Measurements from ENCODE around the gene HLA-DQA1. TPM values are rescaled to one million over a fixed set of nuclear protein-coding genes. Genes with fewer than 3 reads are reported as not detected.

HLA-DQA1 gene
- polyA plus RNA-seq, 5 donors: 4.0 to 8.7 (median 4.4) TPM

Other genes with a start within 250 kb of the HLA-DQA1 start
- 1 to 10 TPM in 3 of 5 donors, under 1 TPM in 2; 0.78 to 2.1 (median 1.7) TPM for gene BTNL2, start 230.2 kb upstream of the HLA-DQA1 start, polyA plus RNA-seq (ENCODE audit: insufficient read depth in 1 of 5, insufficient read length in 5 of 5, low replicate concordance in 1 of 5)
- gene HLA-DRA, start 197.5 kb upstream of the HLA-DQA1 start, polyA plus RNA-seq (ENCODE audit: insufficient read depth in 1 of 5, insufficient read length in 5 of 5, low replicate concordance in 1 of 5): 10 to 100 TPM; 50.0 to 79.3 (median 62.3) TPM
- gene HLA-DRB5, start 107.1 kb upstream of the HLA-DQA1 start, polyA plus RNA-seq (ENCODE audit: insufficient read depth in 1 of 5, insufficient read length in 5 of 5, low replicate concordance in 1 of 5): 10 to 100 TPM in 1 of 5 donors, 1 to 10 TPM in 4; 4.8 to 25.6 (median 6.4) TPM
- gene HLA-DRB1, start 47.6 kb upstream of the HLA-DQA1 start, polyA plus RNA-seq (ENCODE audit: insufficient read depth in 1 of 5, insufficient read length in 5 of 5, low replicate concordance in 1 of 5): 10 to 100 TPM in 4 of 5 donors, 1 to 10 TPM in 1; 9.7 to 33.9 (median 21.7) TPM
- 10 to 100 TPM in 1 of 5 donors, 1 to 10 TPM in 4; 2.9 to 11.2 (median 4.4) TPM for gene HLA-DQB1, start 29.3 kb downstream of the HLA-DQA1 start, polyA plus RNA-seq (ENCODE audit: insufficient read depth in 1 of 5, insufficient read length in 5 of 5, low replicate concordance in 1 of 5)
- 1 to 10 TPM in 4 of 5 donors, under 1 TPM in 1; 0.45 to 2.0 (median 1.2) TPM for gene HLA-DQA2, start 104.0 kb downstream of the HLA-DQA1 start, polyA plus RNA-seq (ENCODE audit: insufficient read depth in 1 of 5, insufficient read length in 5 of 5, low replicate concordance in 1 of 5)
- 1 to 10 TPM in 3 of 5 donors, under 1 TPM in 2; 0.27 to 2.1 (median 1.1) TPM for gene HLA-DQB2, start 126.1 kb downstream of the HLA-DQA1 start, polyA plus RNA-seq (ENCODE audit: insufficient read depth in 1 of 5, insufficient read length in 5 of 5, low replicate concordance in 1 of 5)
- gene HLA-DOB, start 179.6 kb downstream of the HLA-DQA1 start, polyA plus RNA-seq (ENCODE audit: insufficient read depth in 1 of 5, insufficient read length in 5 of 5, low replicate concordance in 1 of 5): under 1 TPM; 0.27 to 0.63 (median 0.38) TPM
- gene TAP2, start 201.3 kb downstream of the HLA-DQA1 start, polyA plus RNA-seq (ENCODE audit: insufficient read depth in 1 of 5, insufficient read length in 5 of 5, low replicate concordance in 1 of 5): 10 to 100 TPM; 14.7 to 19.6 (median 16.6) TPM
- gene PSMB8, start 206.6 kb downstream of the HLA-DQA1 start, polyA plus RNA-seq (ENCODE audit: insufficient read depth in 1 of 5, insufficient read length in 5 of 5, low replicate concordance in 1 of 5): 10 to 100 TPM; 39.7 to 43.3 (median 41.6) TPM
- 10 to 100 TPM; 18.2 to 22.5 (median 20.2) TPM for gene TAP1, start 216.3 kb downstream of the HLA-DQA1 start, polyA plus RNA-seq (ENCODE audit: insufficient read depth in 1 of 5, insufficient read length in 5 of 5, low replicate concordance in 1 of 5)
- 10 to 100 TPM; 13.6 to 17.0 (median 15.4) TPM for gene PSMB9, start 216.8 kb downstream of the HLA-DQA1 start, polyA plus RNA-seq (ENCODE audit: insufficient read depth in 1 of 5, insufficient read length in 5 of 5, low replicate concordance in 1 of 5)

Data from right lung (tissue), 5 donors.